ENCODE data around the gene GDE1. TPM values are rescaled to one million over a fixed set of nuclear protein-coding genes. Genes with fewer than 3 reads are reported as not detected.

The GDE1 gene
- total RNA-seq, 1 experiment from 2014 or later = 48.6 TPM

DNA sequence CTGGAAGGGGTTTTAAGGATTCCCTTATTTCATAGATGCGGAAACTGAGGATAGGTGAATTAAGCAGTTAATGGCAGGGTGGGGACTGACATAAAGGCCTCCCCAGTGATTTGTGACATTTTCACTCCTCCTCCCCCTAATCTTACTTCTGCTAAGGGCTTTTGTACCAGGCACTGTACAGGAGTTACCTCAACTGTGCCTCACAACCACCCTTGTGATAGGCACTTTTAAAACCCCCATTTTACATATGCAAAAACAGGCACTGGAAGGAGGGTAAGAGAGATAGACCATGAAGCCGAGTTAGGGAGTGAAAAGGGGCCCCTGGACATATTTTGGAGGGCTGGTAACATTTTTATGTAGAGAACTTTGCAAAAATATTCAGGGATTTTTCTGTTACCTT lies 862 bp upstream of the GDE1 start:
- no peak overlapping the region for H4K5ac ChIP-seq (ENCODE audit: insufficient read length, low read depth, low read length)
- no peak overlapping the region for H2BK15ac ChIP-seq (ENCODE audit: low read depth, low read length)
- Mint-ChIP-seq H3K27me3 (ENCODE audit: low read depth) (no peaks in the 10 kb centered on the region), H3K4me1 (peaks cover 42 to 47% of the 10 kb centered on the region in 2 experiments), H3K9me3 (no peaks in the 10 kb centered on the region), H3K36me3 (ENCODE audit: insufficient read depth in 1 of 3, low read depth in 3 of 3) (peaks cover 0 to 13% (median under 1%) of the 10 kb centered on the region in 3 experiments; a peak in 4 of 7 replicates), H3K4me3 (peak overlapping the region; percentile 87 to 92; a peak in 4 of 5 replicates), H3K27ac (peak overlapping the region in 1 of 3 experiments; percentile 92; a peak in 2 of 7 replicates)
- H3K4ac ChIP-seq (ENCODE audit: low read depth, low read length) = no peak overlapping the region
- no peak overlapping the region for H2BK120ac ChIP-seq (ENCODE audit: low read depth, low read length, poor library complexity, severe bottlenecking)
- H2BK12ac ChIP-seq (ENCODE audit: insufficient read length, low read depth, low read length) = no peak overlapping the region
- no peak overlapping the region for H2BK20ac ChIP-seq (ENCODE audit: low read depth, low read length, poor library complexity, severe bottlenecking)
- H3K4me2 ChIP-seq (ENCODE audit: insufficient read depth, insufficient read length, low read length) = peak overlapping the region; percentile 97
- no peak overlapping the region for H3T11ph ChIP-seq (ENCODE audit: low read length)
- H3K9me3 ChIP-seq (ENCODE audit: control insufficient read depth, low read depth, low read length) = no peaks in the 10 kb centered on the region
- 0 out of 2 replicates have a peak, but pooled peaks cover 3% of the 10 kb centered on the region for H3K4me1 ChIP-seq (ENCODE audit: insufficient read depth, low read length)
- no peak overlapping the region for H2BK5ac ChIP-seq (ENCODE audit: insufficient read length, low read length)
- no peak overlapping the region for H3K23ac ChIP-seq (ENCODE audit: insufficient read length, low read depth, low read length)
- no peaks in the 10 kb centered on the region for H4K20me1 ChIP-seq (ENCODE audit: control insufficient read depth, insufficient read depth, insufficient read length)
- H3K23me2 ChIP-seq (ENCODE audit: insufficient read length, low read depth, low read length, poor library complexity, severe bottlenecking) = peaks cover 18% of the 10 kb centered on the region
- no peak overlapping the region for H2AFZ ChIP-seq (ENCODE audit: low read length)
- TF ChIP-seq, protein P1, sequence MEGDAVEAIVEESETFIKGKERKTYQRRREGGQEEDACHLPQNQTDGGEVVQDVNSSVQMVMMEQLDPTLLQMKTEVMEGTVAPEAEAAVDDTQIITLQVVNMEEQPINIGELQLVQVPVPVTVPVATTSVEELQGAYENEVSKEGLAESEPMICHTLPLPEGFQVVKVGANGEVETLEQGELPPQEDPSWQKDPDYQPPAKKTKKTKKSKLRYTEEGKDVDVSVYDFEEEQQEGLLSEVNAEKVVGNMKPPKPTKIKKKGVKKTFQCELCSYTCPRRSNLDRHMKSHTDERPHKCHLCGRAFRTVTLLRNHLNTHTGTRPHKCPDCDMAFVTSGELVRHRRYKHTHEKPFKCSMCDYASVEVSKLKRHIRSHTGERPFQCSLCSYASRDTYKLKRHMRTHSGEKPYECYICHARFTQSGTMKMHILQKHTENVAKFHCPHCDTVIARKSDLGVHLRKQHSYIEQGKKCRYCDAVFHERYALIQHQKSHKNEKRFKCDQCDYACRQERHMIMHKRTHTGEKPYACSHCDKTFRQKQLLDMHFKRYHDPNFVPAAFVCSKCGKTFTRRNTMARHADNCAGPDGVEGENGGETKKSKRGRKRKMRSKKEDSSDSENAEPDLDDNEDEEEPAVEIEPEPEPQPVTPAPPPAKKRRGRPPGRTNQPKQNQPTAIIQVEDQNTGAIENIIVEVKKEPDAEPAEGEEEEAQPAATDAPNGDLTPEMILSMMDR (conservative IDR thresholded peaks at IDR 0.05) = no peak
- H4K91ac ChIP-seq (ENCODE audit: insufficient read length, low read depth, low read length) = no peak overlapping the region
- H4K8ac ChIP-seq (replicated peaks; ENCODE audit: insufficient read length, low read depth, low read length) = no peak overlapping the region
- H3K27me3 ChIP-seq (ENCODE audit: insufficient read depth, low read length) = no peaks in the 10 kb centered on the region
- DNase-seq = no peak
- no CpG with 5 or more reads among the region's 2 CpGs for WGBS (ENCODE audit: extremely low coverage, insufficient read length, low lambda C conversion rate)
- H3K14ac ChIP-seq (ENCODE audit: insufficient read depth, low read length) = no peak overlapping the region
- H3K79me1 ChIP-seq (ENCODE audit: insufficient read depth, low read depth, low read length, poor library complexity, severe bottlenecking) = no peaks in the 10 kb centered on the region
- H3K9ac ChIP-seq (ENCODE audit: extremely low read depth, insufficient read length, low read length) = no peak overlapping the region
- peaks cover 7% of the 10 kb centered on the region; the same call in 1 of the 2 replicates for H3K79me2 ChIP-seq (ENCODE audit: insufficient read depth, low read length)
- no peak overlapping the region for H3K56ac ChIP-seq (ENCODE audit: insufficient read length, low read depth, low read length)
- H3K27ac ChIP-seq (ENCODE audit: insufficient read length, low read depth, low read length) = no peak overlapping the region
- no peak overlapping the region for H3K18ac ChIP-seq (ENCODE audit: insufficient read length, low read depth, low read length)
- H2AK5ac ChIP-seq (ENCODE audit: insufficient read length, low read length) = no peak overlapping the region
